ENCODE data around the gene NAP1L2.
"Not testable (repeated sequence)": the region's sequence is repeated elsewhere in the genome, so short reads cannot be mapped to it uniquely, and the experiment has no call there.

NAP1L2 gene

GRCh38 chrX:73214426-73215094 lies at the start of gene NAP1L2:
TSS of gene NAP1L2 (minus strand) at chrX:73214851. CDS start at chrX:73214492, 359 bp downstream.
- no peak for DNase-seq

- DNase-seq: no peak
These were observed 48.3 kb upstream of the NAP1L2 start for GRCh38 chrX:73262991-73263390.

- DNase-seq: no peak
These were observed 24.6 kb upstream of the NAP1L2 start for GRCh38 chrX:73239242-73239641.

DNA sequence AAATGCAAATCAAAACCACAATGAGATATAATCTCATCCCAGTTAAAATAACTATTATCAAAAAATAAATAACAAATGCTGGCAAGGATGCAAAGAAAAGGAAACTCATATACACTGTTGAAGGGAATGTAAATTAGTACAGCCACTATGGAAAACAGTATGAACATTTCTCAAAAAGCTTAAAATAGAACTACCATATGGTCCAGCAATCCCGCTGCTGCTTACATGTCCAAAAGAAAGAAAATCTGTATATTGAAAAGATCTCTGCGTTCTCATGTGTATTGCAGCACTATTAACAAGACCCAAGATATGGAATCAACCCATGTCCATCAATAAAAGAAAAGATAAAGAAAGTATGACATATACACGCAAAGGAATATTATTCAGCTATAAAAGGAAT lies 3.0 kb upstream of the NAP1L2 start:
- DNase-seq: no peak

DNA sequence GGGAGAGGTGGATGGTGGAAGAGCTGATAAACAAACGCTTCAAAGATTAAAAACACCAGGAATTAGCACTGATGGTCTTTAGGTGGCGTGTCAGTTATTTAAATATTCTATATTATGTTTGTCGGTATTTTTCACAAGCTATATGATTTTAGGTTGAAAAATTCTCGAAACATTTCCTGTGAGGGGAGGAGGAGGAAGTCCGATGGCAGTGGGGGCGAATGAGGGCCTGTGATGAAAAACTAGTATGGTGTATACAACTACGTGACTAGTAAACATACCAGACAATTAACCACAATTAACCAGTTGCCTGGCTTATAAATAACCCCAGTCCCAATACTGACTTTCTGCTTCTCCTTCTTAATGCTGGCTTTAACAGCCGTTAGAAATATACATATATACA lies 595 bp upstream of the NAP1L2 start:
- no peak for DNase-seq

DNA sequence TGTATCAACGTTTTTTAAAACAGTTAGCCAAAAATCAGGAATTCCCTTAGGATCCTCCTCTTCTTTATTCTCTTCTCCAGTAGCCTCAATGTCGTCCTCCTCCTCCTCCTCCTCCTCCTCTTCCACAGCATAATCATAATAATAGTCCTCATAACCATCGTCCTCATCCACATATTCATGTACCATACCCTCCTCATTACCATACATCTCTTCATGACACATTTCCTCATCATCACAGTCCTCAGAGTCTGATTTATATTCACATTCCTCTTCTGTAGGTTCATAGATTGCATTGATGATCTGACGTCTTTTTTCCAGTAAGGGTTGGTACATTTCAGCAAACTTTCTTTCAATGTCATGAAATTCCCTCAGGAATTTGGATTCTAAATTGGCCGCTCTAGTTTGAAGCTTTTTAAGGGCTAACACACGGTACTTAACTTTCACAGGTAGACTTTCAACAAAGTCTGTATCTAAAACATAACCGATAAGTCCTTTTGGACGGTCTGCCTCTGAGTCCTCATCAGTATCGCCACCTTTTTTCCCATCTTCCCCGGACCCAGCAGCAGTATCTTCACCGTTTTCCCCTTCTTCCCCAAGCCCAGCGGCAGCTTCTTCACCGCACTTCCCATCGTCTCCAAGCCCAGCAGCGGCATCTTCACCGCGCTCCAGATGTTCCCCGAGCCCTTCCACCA lies 771 bp downstream of the NAP1L2 start:
- DNase-seq: no peak

GRCh38 chrX:73206366-73206765 lies 8.3 kb downstream of the NAP1L2 start:
- DNase-seq: no peak

DNA sequence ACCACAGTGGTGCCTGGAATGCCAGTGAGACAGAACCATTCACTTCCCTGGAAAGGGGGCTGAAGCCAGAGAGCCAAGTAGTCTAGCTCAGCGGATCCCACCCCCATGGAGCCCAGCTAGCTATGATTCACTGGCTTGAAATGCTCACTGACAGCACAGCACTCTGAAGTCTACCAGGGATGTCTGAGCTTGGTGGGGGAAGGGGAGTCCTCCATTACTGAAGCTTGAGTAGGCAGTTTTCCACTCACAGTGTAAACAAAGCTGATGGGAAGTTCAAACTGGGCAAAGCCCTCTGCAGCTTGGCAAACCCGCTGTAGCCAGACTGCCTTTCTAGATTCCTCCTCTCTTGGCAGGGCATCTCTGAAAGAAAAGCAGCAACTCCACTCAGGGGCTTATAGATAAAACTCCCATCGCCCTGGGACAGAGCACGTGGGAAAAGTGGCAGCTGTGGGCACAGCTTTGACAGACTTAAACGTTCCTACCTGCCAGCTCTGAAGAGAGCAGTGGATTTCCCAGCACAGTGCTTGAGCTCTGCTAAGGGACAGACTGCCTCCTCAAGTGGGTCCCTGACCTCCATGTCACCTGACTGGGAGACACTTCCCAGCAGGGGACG lies 32.0 kb downstream of the NAP1L2 start:
- DNase-seq: no peak

- DNase-seq: not testable (repeated sequence)
These were observed 45.7 kb downstream of the NAP1L2 start for GRCh38 chrX:73168945-73169344.
